K562 (cell line): Measurements from ENCODE around the gene PAPSS2. TPM values are rescaled to one million over a fixed set of nuclear protein-coding genes. Genes with fewer than 3 reads are reported as not detected.

Experiments used
- E2F3 ChIP-seq: fragments of 250-450 bp; sonication (Bioruptor Pico); IDR thresholded peaks from 2 replicates; pipeline ENCODE4 v1.4.0; 2020; ENCODE audit warnings: mild to moderate bottlenecking
- HIVEP1 ChIP-seq: fragments of 250-450 bp; sonication (Bioruptor Pico); IDR thresholded peaks from 2 replicates; pipeline ENCODE4 v1.4.0; 2020; ENCODE audit warnings: mild to moderate bottlenecking
- MECOM ChIP-seq: fragments of 250-450 bp; sonication (Bioruptor Pico); IDR thresholded peaks from 2 replicates; pipeline ENCODE4 v1.8.0; 2022; ENCODE audit warnings: inconsistent platforms
- NCOA6 ChIP-seq: fragments of 450-650 bp; IDR thresholded peaks from 2 replicates; pipeline ENCODE4 v1.6.1; 2017; ENCODE audit warnings: mild to moderate bottlenecking
- PTRF ChIP-seq: fragments of 450-650 bp; IDR thresholded peaks from 2 replicates; pipeline ENCODE4 v1.6.1; 2016; ENCODE audit warnings: mild to moderate bottlenecking, missing genetic modification characterization, missing compliant biosample characterization
- RFX1 ChIP-seq: fragments of 450-650 bp; IDR thresholded peaks from 2 replicates; pipeline ENCODE4 v1.6.1; 2016; ENCODE audit warnings: mild to moderate bottlenecking, moderate library complexity
- TEAD2 ChIP-seq: fragments of 450-650 bp; IDR thresholded peaks from 2 replicates; pipeline ENCODE4 v1.6.1; 2016; ENCODE audit warnings: missing genetic modification characterization, control low read depth, missing compliant biosample characterization
- WHSC1 ChIP-seq: IDR thresholded peaks from one replicate; pipeline ENCODE4 v1.6.1; 2012; ENCODE audit warnings: low read length, control low read depth, inconsistent platforms
- ZNF41 ChIP-seq: fragments of 250-450 bp; sonication (Bioruptor Pico); conservative IDR thresholded peaks from 2 replicates; pipeline ENCODE4 v1.4.0; 2020; ENCODE audit warnings: mild to moderate bottlenecking
- ZNF668 ChIP-seq: fragments of 250-450 bp; sonication (Bioruptor Pico); IDR thresholded peaks from 2 replicates; pipeline ENCODE4 v1.8.0; 2022; ENCODE audit warnings: mild to moderate bottlenecking, inconsistent platforms
- polyA plus RNA-seq, 8 experiments: library from polyadenylated mRNA; depleted of rRNA in 4 of 8; stranded (reverse) in 5 of 8; unstranded in 3 of 8; fragments of >200 nt; fragmentation: Nextera tagmentation in 2 of 8; fragmentation: Illumina TruSeq in 1 of 8; extraction: Ambion mirVana in 2 of 8; extraction: Trizol in 1 of 8; gene quantifications; 2 replicates each; pipeline versions ENCODE4 v1.2.1 to v1.2.3, GENCODE V29; 2011 to 2014; ENCODE audit warnings: inconsistent platforms in 1 of 8, missing spikeins in 1 of 8
- total RNA-seq, 7 experiments: library from RNA; depleted of rRNA in 6 of 7; stranded (reverse); fragments of >200 nt in 6 of 7; fragmentation: Illumina TruSeq in 2 of 7; extraction: Trizol in 2 of 7; gene quantifications; 2 replicates each; pipeline versions ENCODE4 v1.2.1 to v1.2.3, GENCODE V29; 2011 to 2021; ENCODE audit warnings: low replicate concordance in 1 of 7
- TF ChIP-seq, protein P1 (sequence below), 2 experiments: fragments of 450-650 bp; formaldehyde crosslinking in 1 of 2; IDR thresholded peaks; 2 replicates each; pipeline versions ENCODE4 v1.4.0 to v1.6.1; 2014 to 2020; ENCODE audit warnings: mild to moderate bottlenecking in 2 of 2, borderline replicate concordance in 1 of 2, low read depth in 1 of 2
- TF ChIP-seq, protein P2 (sequence below): fragments of 200-800 bp; sonication (Bioruptor generic); IDR thresholded peaks from 2 replicates; pipeline ENCODE4 v1.6.1; 2017; ENCODE audit warnings: missing genetic modification characterization, missing compliant biosample characterization
- TF ChIP-seq, protein P3 (sequence below), 3 experiments: fragments of 200-800 bp in 1 of 3; sonication (Bioruptor generic) in 1 of 3; sonication (generic) in 1 of 3; formaldehyde crosslinking in 1 of 3; IDR thresholded peaks; 2 replicates each; pipeline versions ENCODE4 v1.6.1 to v1.8.0; 2016 to 2022; ENCODE audit warnings: mild to moderate bottlenecking in 2 of 3, missing compliant biosample characterization in 2 of 3, missing genetic modification characterization in 2 of 3, missing genetic modification reagents in 1 of 3

PAPSS2 gene
- total and polyA plus RNA-seq, 9 of the 15 experiments (the other 6 are each of a cell fraction or from before 2014, with no cell fraction given): 0.01 to 0.29 TPM; not detected in 7

DNA sequence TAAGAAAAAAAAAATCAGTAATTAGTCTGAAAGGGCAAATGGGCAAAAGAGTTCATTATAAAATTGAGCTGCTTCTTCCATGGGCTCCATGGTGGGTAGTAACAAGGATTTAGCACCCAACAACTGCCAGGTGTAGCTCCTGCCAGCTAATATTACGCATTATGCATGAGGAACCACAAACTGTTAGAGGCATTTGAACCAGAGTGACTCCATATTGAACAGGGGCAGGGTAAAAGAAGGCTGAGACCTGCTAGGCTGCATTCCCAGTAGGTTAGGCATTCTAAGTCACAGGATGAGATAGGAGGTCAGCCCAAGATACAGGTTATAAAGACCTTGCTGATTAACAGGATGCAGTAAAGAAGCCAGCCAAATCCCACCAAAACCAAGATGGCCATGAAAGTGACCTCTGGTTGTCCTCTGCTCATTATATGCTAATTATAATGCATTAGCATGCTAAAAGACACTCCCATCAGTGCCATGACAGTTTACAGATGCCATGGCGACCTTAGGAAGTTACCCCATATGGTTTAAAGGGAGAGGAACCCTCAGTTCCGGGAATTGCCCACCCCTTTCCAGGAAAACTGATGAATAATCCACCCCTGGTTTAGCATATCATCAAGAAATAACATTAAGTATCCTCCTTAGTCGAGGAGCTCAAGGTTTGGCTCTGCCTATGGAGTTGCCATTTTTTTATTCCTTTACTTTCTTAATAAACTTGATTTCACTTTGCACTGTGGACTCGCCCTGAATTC lies 8.7 kb upstream of the PAPSS2 start (continued):
- TF ChIP-seq, protein P1, sequence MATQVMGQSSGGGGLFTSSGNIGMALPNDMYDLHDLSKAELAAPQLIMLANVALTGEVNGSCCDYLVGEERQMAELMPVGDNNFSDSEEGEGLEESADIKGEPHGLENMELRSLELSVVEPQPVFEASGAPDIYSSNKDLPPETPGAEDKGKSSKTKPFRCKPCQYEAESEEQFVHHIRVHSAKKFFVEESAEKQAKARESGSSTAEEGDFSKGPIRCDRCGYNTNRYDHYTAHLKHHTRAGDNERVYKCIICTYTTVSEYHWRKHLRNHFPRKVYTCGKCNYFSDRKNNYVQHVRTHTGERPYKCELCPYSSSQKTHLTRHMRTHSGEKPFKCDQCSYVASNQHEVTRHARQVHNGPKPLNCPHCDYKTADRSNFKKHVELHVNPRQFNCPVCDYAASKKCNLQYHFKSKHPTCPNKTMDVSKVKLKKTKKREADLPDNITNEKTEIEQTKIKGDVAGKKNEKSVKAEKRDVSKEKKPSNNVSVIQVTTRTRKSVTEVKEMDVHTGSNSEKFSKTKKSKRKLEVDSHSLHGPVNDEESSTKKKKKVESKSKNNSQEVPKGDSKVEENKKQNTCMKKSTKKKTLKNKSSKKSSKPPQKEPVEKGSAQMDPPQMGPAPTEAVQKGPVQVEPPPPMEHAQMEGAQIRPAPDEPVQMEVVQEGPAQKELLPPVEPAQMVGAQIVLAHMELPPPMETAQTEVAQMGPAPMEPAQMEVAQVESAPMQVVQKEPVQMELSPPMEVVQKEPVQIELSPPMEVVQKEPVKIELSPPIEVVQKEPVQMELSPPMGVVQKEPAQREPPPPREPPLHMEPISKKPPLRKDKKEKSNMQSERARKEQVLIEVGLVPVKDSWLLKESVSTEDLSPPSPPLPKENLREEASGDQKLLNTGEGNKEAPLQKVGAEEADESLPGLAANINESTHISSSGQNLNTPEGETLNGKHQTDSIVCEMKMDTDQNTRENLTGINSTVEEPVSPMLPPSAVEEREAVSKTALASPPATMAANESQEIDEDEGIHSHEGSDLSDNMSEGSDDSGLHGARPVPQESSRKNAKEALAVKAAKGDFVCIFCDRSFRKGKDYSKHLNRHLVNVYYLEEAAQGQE (IDR thresholded peaks at IDR 0.05; ENCODE audit: borderline replicate concordance): no peak
- TF ChIP-seq, protein P1 (CRISPR knock-in tag; IDR thresholded peaks at IDR 0.05; ENCODE audit: low read depth): no peak
- TF ChIP-seq E2F3 (peak; percentile 81), ZNF41 (peak; percentile 77; the same call in 1 of the 2 replicates), RFX1 (peak; percentile 48), MECOM (CRISPR knock-in tag) (0 out of 2 replicates have a peak, but pooled peaks have one; percentile 36), WHSC1 (no peak), PTRF (peak; percentile 54; the same call in 1 of the 2 replicates), ZNF668 (CRISPR knock-in tag) (peak; percentile 48; the same call in 1 of the 2 replicates), NCOA6 (no peak), TEAD2 (tag) (peak; percentile 28; the same call in 1 of the 2 replicates), HIVEP1 (CRISPR knock-in tag) (no peak)
- TF ChIP-seq, protein P2, sequence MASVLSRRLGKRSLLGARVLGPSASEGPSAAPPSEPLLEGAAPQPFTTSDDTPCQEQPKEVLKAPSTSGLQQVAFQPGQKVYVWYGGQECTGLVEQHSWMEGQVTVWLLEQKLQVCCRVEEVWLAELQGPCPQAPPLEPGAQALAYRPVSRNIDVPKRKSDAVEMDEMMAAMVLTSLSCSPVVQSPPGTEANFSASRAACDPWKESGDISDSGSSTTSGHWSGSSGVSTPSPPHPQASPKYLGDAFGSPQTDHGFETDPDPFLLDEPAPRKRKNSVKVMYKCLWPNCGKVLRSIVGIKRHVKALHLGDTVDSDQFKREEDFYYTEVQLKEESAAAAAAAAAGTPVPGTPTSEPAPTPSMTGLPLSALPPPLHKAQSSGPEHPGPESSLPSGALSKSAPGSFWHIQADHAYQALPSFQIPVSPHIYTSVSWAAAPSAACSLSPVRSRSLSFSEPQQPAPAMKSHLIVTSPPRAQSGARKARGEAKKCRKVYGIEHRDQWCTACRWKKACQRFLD (CRISPR knock-in tag): peak; percentile 90
- TF ChIP-seq, protein P3, sequence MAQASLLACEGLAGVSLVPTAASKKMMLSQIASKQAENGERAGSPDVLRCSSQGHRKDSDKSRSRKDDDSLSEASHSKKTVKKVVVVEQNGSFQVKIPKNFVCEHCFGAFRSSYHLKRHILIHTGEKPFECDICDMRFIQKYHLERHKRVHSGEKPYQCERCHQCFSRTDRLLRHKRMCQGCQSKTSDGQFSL (CRISPR knock-in tag; IDR thresholded peaks at IDR 0.05): no peak
- TF ChIP-seq, protein P3 (tag; IDR thresholded peaks at IDR 0.05): peak in 1 of 2 experiments; percentile 93; a peak in 2 of 4 replicates
